ENCODE results near the gene HRAS. TPM values are rescaled to one million over a fixed set of nuclear protein-coding genes. Genes with fewer than 3 reads are reported as not detected.
A peak's percentile ranks its signal among the peaks of the same experiment; 100 is the strongest.

Gene HRAS
- polyA plus RNA-seq, 4 donors = 41.2 to 57.3 (median 51.9) TPM

DNA sequence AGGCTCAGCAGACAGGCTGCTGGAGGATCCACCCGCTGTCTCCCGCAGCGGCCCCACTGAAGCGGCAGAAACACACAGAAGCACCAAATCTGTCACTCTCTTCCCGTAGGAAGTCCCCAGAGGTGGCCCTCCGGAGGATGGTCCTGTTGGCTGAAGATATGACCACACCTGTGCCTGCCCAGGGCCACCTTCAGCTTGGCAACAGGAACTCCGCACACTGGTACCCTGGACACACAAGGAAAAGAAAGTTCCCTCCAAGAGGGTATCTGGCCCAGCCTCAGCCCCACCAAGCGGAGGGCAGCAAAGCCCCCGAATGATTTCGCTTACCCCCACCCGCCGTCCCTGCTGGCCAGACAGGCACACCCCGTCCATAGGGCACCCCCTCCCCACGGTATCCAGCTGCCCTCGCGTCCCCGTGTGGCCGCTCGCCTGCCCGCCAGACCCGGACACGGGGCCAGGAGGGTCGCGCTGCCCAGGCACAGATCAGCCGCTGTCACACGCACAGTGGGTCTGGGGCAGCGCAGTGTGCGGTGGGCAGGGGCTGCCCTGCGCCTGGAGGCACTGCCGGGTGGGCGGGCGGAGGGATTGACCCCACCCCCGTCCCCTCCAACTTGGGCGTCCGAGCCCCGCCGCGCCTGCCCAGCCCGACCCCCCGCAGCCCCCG lies 32.4 kb upstream of the HRAS start:
- no peak for DNase-seq (ENCODE audit: low read depth in 4 of 4, low spot score in 2 of 4)

DNA sequence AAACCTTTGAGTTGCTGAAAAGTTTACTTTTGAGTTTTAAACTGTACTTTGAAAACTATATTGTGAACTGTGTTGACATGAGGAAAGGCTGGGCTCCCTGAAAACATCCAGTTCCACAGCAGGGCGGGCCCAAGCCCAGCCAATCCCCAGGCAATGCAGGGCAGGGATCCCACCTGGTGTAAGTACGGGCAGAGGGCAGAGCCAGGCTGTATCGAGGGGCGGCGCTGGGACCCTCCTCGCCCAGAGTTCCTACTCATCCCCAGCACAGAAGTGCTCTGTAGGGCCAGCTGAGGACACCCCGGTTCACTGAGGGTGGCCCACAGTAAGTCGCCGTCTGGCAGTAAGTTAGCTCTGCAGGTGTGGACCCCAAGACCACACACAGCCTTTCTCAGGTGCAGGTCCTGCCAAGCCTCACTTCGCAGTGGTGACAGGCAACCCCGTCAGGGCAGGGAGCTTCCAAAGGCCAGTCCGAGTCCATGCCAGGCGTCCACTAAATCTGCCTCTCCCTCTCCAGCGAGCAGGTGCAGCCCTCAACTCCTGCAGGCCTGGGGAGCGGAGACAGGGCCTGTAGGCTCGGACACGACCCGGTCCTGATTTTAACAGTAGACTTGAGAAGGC lies 31.7 kb upstream of the HRAS start:
- no peak for DNase-seq (ENCODE audit: low read depth in 4 of 4, low spot score in 2 of 4)

DNA sequence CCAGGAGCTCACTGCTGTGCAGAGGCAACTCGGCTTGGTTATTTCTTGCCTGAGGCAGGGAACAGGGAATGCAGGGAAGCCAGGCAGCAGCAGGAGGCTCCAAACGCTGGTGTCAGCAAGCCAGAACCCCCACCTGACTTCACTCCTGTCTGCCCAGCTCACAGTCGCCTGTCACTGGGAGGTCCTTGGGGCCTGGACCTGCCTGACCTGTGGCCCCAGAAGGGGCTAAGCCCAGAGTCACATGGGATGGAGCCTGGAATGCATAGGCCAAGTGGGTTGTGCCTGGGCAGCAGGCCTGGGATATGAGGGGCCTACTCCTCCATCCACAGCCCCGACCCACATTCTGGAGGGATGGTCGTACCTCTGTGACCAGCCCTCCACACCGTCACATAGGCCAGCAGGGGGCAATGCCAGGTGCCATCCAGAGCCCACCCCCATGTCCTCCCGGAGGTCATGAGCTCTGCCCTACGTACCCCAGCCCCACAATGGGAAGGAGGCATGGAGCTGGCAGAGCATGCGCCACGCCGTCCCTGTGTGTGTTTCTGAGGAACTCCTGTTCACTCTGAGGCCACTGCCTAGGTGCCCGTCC lies 30.6 kb upstream of the HRAS start:
- no peak for DNase-seq (ENCODE audit: low read depth in 4 of 4, low spot score in 2 of 4)

DNA sequence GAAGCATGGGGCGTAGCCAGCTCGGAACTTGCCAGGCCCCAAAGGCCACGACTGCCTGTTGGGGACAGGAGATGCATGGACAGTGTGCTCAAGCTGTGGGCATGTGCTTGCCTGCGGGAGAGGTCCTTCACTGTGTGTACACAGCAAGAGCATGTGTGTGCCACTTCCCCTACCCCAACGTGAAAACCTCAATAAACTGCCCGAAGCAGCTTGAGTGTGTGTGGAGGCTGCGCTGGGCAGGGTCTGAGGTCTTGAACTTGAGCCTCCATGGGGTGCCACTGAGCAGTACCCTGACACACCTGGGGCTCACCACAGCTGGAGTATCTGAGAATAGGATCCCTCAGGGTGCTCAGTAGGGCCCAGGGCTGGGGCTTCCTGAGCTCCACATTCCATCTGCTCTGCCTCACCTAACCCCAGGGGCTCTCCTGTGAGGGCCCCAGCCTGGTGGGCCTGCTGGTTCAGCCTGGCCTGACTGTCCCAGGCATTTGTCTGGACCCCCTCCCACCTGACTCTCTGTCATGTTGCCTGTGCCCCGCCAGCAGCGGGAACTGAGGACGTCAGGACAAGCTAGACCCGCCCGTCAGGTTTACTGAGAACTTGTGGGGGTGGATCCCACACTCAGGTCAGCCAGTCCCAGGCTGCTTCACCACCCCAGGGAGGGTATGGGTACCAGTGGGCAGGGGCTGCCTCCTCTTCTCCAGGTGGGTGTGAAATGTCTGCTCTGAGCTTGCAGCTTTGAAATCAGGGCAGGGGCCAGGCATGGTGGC lies 28.6 kb upstream of the HRAS start:
- no peak for DNase-seq (ENCODE audit: low read depth in 4 of 4, low spot score in 2 of 4)

DNA sequence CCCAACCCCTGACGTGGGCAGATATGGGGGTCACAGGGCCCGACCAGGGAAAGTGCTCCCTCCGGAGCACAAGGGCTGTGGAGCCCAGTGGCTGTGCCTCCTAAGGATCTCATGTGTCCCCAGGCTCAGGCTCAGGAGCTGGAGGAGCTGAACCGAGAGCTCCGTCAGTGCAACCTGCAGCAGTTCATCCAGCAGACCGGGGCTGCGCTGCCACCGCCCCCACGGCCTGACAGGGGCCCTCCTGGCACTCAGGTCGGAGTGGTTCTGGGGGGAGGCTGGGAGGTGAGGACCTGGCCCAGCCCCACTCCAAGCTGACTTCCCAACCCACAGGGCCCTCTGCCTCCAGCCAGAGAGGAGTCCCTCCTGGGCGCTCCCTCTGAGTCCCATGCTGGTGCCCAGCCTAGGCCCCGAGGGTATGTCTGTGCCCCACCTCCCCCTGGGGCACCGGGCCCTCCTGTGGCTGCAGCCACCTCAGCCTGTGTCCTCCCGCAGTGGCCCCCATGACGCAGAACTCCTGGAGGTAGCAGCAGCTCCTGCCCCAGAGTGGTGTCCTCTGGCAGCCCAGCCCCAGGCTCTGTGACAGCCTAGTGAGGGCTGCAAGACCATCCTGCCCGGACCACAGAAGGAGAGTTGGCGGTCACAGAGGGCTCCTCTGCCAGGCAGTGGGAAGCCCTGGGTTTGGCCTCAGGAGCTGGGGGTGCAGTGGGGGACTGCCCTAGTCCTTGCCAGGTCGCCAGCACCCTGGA lies 27.9 kb upstream of the HRAS start:
- DNase-seq (ENCODE audit: low read depth in 4 of 4, low spot score in 2 of 4) = no peak

DNA sequence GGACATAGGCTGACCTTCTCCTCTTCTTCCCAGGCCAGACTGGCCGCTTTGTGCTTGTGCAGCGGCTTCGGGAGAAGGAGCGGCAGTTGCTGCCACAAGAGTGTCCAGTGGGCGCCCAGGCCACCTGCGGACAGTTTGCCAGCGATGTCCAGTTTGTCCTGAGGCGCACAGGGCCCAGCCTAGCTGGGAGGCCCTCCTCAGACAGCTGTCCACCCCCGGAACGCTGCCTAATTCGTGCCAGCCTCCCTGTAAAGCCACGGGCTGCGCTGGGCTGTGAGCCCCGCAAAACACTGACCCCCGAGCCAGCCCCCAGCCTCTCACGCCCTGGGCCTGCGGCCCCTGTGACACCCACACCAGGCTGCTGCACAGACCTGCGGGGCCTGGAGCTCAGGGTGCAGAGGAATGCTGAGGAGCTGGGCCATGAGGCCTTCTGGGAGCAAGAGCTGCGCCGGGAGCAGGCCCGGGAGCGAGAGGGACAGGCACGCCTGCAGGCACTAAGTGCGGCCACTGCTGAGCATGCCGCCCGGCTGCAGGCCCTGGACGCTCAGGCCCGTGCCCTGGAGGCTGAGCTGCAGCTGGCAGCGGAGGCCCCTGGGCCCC lies 26.8 kb upstream of the HRAS start:
- no peak for DNase-seq (ENCODE audit: low read depth in 4 of 4, low spot score in 2 of 4)

DNA sequence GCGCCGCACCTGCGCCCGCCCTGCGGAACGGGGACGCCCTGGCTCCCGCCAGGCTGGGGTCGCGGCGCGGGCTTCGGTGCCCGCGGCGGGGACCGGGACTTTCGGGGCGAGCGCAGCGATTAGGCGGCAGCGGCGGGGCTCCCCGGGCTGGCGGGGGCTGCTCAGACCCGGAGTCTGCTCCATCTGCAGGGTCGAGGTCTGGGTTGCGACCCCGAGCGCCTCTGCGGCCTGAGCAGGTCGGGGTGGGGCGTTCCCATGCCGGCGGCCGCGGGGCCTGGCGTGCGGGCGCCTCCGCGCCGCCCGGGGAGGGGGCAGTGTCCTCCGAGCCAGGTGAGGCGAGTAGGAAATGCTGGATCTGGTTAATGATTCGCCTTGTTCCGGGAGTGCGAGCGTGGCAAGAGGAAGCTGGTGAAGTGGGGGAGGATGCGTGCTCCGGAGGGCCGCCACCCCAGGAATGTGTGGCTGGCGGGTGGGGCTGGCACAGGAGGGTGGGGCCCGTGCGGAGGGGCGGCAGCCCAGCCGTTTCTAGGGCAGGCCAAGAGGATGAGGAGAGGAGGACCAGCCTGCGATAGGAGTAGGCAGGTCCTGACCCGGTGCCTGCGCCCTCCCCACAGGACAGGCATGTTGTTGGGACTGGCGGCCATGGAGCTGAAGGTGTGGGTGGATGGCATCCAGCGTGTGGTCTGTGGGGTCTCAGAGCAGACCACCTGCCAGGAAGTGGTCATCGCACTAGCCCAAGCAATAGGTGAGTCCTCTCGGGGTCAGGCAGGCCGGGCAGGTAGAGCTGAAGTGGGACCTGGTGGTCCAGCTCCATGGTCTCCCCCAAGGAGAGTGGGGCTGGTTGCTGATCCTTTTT lies 26.0 kb upstream of the HRAS start:
- peak in 1 of 4 donors; percentile 77 for DNase-seq (ENCODE audit: low read depth in 4 of 4, low spot score in 2 of 4)

DNA sequence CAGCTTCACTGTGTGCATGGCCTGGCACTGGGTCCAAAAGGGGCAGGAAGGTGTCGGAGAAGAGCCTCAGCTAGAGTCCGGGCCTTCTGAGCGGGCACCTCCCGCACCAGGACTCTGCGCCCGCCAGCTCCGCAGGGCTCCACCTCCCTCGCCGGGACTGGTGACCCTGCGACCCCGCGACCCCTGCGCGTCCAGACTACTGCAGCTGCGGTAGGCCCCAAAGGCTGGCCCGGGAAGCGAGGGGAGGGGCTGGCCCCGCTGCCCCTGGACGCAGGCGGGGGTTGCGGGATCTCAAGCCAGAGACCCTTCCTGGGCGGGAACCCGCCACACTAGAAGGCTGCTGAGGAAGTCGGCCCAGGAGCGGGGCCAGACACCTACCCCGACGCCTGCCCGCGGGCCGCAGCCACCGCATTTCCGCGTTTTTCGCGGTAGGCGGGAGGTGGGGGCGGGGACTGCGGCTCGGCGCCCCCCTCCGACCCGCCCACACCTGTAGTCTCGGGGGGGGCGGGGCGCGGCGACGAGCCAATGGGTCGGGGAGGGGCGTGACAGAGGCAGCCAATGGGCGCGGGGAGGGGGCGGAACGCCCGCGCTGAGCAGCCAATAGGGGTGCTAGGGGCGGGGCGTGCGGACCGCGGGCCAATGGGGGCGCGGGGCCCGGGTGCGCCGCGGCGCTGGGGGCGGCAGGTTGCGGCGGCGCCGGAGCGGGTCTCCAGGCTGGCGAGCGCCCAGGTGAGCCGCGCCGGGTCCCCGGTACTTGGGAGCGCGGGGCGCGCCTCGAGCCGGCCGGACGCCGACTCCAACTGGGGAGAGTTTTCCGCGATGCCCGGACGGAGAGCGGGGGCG lies 25.1 kb upstream of the HRAS start, which contains the start of the genes LMNTD2 and RASSF7:
Gene LMNTD2, minus strand, starts transcription at position 434 of the 843 bp plus-strand sequence. Its CDS starts 22 bp downstream, at position 412.
Gene RASSF7, plus strand, starts transcription at position 666 of the 843 bp plus-strand sequence. CDS start 799 bp downstream, outside the sequence.
- peak in 2 of 4 donors; percentile 75 to 79 for DNase-seq (ENCODE audit: low read depth in 4 of 4, low spot score in 2 of 4)

DNA sequence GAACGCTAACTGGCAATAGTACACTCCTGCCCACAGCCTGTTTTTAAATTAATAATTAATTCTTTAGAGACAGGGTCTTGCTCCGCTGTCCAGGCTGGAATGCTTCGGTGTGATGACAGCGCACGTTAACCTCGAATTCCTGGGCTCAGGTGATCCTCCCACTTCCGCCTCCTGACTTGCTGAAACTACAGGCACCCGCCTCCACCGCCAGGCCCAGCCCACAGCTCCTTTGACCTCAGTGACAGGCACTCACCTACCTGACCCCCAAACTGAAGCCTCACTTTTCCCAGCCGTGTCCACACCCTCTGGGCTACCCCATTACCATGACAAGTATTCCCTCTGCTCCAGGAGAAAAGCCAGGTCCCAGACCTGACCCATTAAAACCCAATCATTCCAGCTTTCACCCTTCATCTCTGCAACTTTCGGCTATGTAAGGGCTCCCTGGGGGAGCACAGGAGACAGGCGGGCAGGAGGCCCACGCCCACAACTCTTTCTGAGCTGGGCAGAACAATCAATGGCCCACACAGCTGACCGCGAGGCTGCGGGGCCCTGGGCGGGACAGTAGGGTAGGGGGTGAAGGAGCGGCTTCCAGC lies 24.4 kb upstream of the HRAS start:
- DNase-seq (ENCODE audit: low read depth in 4 of 4, low spot score in 2 of 4) = no peak

DNA sequence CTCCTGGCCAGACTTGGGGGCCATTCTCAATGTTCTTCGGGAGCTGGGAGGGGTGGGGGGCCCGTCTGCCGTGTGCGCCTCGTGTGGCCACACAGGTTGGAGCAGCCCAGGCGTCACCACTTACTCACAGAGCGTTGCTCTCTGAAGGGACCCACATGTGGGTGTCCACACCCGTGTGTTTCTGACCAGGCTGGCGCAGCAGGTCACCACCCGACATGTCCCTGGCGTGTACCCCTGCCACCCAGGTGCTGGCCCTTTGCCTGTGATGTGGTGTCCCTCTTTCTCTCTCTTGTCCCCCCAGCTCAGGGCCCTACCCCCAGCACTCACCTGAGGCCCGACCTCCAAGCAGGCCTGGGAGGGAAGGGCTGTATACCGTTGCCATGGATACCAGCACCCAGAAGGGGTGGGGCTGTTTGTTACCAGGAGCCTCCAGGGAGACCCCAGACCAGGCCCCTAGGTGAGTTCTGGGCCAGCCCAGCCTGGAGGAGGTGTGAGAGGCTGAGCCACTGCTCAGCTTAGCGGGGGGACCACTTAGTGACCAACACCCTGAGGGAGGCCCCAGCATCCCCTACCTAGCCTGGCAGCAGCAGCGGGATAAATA lies 23.7 kb upstream of the HRAS start:
- no peak for DNase-seq (ENCODE audit: low read depth in 4 of 4, low spot score in 2 of 4)

DNA sequence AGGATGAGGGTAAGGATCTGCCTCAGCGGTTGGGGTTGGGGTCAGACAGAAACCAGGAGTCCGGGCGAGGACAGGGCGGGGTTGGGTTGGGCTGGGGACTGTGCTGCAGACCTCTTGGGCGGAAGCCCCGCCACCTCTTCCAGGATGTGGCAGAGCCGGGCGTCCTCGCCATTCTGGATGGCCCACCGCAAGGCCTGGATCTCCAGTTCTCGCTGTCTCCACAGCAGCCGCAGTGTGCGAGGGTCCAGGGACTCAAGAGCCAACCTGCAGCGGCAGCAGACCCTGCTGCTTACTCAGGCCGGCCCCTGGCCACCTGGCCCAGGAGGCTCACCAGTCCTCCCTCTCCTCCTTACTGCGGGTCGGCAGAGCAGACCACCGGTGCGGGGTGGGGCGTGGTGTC lies 23.1 kb upstream of the HRAS start:
- no peak for DNase-seq (ENCODE audit: low read depth in 4 of 4, low spot score in 2 of 4)

DNA sequence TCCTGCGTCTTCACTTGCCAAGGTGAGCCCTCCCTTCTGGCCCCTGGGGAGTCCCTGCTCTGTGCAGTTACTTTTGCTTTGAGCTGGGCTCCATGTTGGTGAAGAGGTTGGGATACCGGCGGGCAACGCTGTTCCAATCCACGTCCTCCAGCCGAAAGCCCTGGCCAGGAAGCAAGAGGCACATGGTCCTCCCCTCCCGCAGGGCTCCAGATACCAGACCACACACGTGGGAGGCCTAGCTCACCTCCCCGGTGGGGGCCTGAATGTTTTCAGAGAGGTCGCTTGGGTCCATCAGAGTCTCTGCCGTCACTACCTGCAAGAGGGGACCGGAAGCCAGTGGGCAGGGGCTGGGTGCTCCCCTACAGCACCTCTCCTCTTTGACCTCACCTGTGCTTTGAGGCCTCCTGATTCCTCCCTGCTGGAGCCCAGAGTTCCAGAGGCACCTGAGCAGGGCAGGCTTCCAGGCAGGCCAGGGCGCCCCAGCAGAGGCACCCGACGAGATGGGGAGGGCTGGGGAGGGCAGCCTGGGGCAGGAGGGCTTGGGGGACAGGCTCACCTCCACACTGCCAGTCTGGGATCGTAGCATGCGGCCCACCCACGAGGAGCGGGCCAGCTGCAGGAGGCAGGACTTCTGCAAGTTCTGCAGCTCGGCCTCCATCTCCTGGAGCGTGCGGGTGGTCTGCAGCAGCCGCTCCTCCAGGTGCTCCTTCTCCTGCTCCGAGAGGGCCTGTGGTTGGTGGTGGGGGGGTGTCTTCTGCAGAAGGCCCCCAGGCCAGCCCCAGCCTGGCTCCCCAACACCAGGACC lies 22.2 kb upstream of the HRAS start:
- no peak for DNase-seq (ENCODE audit: low read depth in 4 of 4, low spot score in 2 of 4)

DNA sequence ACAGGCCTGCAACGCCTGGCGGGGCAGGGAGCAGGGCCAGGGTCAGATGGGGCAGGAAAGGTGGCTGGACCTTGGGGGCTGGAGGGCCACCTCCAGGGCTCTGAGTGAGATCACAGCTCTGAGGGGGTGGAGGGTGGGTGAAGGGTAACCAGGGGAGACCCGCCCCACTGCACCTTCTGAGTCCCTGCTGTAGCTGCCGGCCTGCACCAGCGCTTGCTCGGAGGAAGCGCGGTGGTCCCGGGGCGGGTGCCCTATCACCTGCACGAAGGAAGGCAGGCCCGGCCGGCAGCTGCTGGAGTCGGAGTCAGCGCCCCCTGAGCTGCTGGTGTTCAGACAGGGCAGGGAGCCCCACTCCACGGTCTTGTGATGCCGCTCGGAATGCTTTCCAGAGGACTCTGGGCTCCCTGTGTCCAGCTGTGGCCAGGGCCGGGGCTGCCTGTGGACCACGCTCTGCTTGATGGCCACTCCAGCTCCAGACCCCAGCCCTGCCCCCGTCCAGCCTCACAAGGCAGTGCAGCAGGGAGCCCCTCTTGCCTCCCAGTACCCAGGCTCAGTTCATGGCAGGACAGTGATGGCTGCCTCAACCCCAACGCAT lies 21.4 kb upstream of the HRAS start:
- no peak for DNase-seq (ENCODE audit: low read depth in 4 of 4, low spot score in 2 of 4)

DNA sequence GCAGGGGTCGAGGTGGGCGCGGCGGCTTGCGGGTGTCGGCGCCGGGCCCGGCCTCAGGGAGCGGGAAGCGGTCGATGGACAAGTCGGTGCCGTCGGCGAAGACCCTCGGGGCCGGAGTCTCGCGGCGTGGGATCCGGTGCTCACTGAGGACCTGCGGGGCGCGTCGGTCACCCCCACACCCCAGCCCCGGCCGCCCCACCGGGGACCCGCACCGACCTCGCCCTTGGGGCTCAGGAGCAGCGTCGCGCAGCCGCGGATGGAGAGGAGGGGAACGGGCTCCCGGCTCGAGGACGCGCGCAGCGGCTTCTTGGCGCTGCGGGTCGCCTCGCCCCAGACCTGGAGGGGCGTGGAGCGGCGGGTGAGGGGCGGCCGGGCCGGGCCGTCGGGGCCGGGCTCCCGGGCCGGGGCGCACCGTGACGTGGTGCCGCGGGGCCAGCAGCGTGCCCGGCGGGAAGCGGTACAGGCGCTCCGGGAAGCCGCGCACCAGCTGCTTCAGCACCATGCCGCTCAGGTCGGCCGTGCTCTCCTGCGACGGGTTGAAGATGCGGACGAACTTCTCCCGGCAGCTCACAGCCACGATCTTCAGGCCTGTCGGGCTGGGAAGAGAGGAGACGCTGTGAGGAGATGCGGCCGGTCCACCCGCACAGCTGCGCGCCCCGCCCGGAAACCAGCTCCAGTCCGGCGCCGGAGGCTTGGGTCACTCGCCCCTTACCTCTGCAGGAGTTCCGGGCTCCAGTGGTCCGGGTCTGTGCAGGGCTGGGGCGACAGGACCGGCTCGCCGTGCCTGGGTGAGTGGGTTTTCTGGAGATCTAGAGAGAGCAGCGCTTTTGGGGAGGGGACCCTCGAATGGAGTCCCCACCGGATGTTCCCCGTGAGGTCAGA lies 20.6 kb upstream of the HRAS start:
- DNase-seq (ENCODE audit: low read depth in 4 of 4, low spot score in 2 of 4) = no peak

DNA sequence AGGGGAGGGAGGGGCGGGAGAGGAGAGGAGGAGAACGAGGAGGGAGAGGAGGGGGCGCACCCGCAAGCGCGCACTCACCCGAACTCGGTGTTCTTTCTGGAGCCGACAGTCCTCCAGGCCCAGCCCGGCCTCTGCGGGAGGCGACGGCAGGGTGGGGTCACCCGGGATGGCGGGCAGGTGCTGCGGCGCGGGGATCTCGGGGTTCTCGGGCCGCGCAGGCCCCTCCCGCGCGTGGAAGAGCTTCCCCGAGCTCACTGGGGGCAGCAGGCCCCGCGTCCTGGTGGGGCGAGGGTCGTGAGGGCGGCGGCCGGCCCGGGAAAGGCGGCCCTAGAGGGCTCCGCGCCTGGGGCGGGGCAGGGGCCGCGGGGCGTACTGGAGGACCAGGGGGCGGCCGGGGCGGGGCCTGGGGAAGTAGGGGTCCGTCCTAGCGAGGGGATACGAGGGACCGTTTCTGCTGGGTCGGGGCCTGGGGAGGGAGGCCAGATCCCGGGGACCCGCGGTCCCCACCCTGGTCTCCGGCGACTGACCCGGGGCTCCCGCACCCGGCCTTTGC lies 19.9 kb upstream of the HRAS start:
- no peak for DNase-seq (ENCODE audit: low read depth in 4 of 4, low spot score in 2 of 4)
